CD14-positive monocyte (primary cell): ENCODE measurements around the gene HES2. TPM values are rescaled to one million over a fixed set of nuclear protein-coding genes. Genes with fewer than 3 reads are reported as not detected.
"Not testable (repeated sequence)": the region's sequence is repeated elsewhere in the genome, so short reads cannot be mapped to it uniquely, and the experiment has no call there.

Experiments
- DNase-seq, 3 donors: peaks; one replicate each; pipeline ENCODE4 v3.0.0-alpha.2; 2011 to 2022
- H2AFZ ChIP-seq: 2 replicates; pipeline ENCODE4 v1.6.0; 2012; ENCODE audit warnings: mild to moderate bottlenecking, low read depth, low read length, inconsistent platforms; ENCODE audit not compliant: insufficient read depth, poor library complexity, severe bottlenecking
- H3K27ac ChIP-seq, 2 donors: 1 replicate in 1 of 2; 2 replicates in 1 of 2; pipeline ENCODE4 v1.5.1; 2012 to 2013; ENCODE audit warnings: low read length in 2 of 2, control low read depth in 1 of 2, inconsistent platforms in 1 of 2, low read depth in 1 of 2, mild to moderate bottlenecking in 1 of 2
- H3K27me3 ChIP-seq, 2 donors: one replicate each; pipeline versions ENCODE4 v1.6.0 to v1.6.1; 2011 to 2013; ENCODE audit warnings: low read length in 2 of 2; ENCODE audit not compliant: control insufficient read depth in 2 of 2, insufficient read depth in 2 of 2
- H3K36me3 ChIP-seq, 2 donors: replicated peaks in 1 of 2; 1 replicate in 1 of 2; 2 replicates in 1 of 2; pipeline versions ENCODE4 v1.5.1 to v1.6.1; 2012 to 2013; ENCODE audit warnings: low read length in 2 of 2, control low read depth in 1 of 2, inconsistent platforms in 1 of 2, mild to moderate bottlenecking in 1 of 2; ENCODE audit not compliant: insufficient read depth in 2 of 2, control insufficient read depth in 1 of 2
- H3K4me1 ChIP-seq, 2 donors: 1 replicate in 1 of 2; 2 replicates in 1 of 2; pipeline versions ENCODE4 v1.5.1 to v1.6.1; 2012 to 2013; ENCODE audit warnings: low read length in 2 of 2, control low read depth in 1 of 2, inconsistent platforms in 1 of 2, mild to moderate bottlenecking in 1 of 2, moderate library complexity in 1 of 2; ENCODE audit not compliant: insufficient read depth in 2 of 2, control insufficient read depth in 1 of 2
- H3K4me2 ChIP-seq: replicated peaks from 2 replicates; pipeline ENCODE3; 2012; ENCODE audit warnings: low read length, moderate library complexity, mild to moderate bottlenecking; ENCODE audit not compliant: poor library complexity, severe bottlenecking; ENCODE audit errors: extremely low read depth
- H3K4me3 ChIP-seq, 3 experiments: fragments of 200-600 bp in 1 of 3; sonication (generic) in 1 of 3; replicated peaks in 1 of 3; 1 replicate in 2 of 3; 2 replicates in 1 of 3; pipeline ENCODE4 v1.5.1; 2011 to 2013; ENCODE audit warnings: low read length in 3 of 3, mild to moderate bottlenecking in 3 of 3, control low read depth in 2 of 3, low read depth in 2 of 3, inconsistent platforms in 1 of 3, moderate library complexity in 1 of 3
- H3K79me2 ChIP-seq: 2 replicates; pipeline ENCODE4 v1.6.0; 2012; ENCODE audit warnings: mild to moderate bottlenecking, control low read depth, inconsistent platforms, low read length, moderate library complexity; ENCODE audit not compliant: insufficient read depth
- H3K9ac ChIP-seq: 2 replicates; pipeline ENCODE4 v1.6.0; 2017; ENCODE audit warnings: low read length, mild to moderate bottlenecking; ENCODE audit not compliant: insufficient read depth, poor library complexity, severe bottlenecking
- H3K9me3 ChIP-seq, 2 donors: replicated peaks in 1 of 2; 1 replicate in 1 of 2; 2 replicates in 1 of 2; pipeline versions ENCODE4 v1.5.1 to v1.6.1; 2012 to 2013; ENCODE audit warnings: low read length in 2 of 2, control low read depth in 1 of 2; ENCODE audit not compliant: control insufficient read depth in 1 of 2, insufficient read depth in 1 of 2
- H4K20me1 ChIP-seq: 2 replicates; pipeline ENCODE4 v1.6.0; 2012; ENCODE audit warnings: mild to moderate bottlenecking, low read length, control low read depth, moderate library complexity; ENCODE audit not compliant: insufficient read depth
- H3K27ac Mint-ChIP-seq, 7 donors: one replicate each; pipeline ENCODE4 v1.8.0; 2020; ENCODE audit warnings: mild to moderate bottlenecking in 7 of 7, mixed read lengths in 7 of 7, moderate library complexity in 6 of 7, inconsistent platforms in 2 of 7
- H3K27me3 Mint-ChIP-seq, 3 donors: one replicate each; pipeline ENCODE4 v1.8.0; 2021 to 2022; ENCODE audit warnings: low read depth in 3 of 3, mild to moderate bottlenecking in 3 of 3, mixed read lengths in 3 of 3, moderate library complexity in 3 of 3, inconsistent platforms in 1 of 3
- H3K36me3 Mint-ChIP-seq, 2 donors: one replicate each; pipeline ENCODE4 v1.8.0; 2020; ENCODE audit warnings: mixed read lengths in 2 of 2, inconsistent platforms in 1 of 2, mild to moderate bottlenecking in 1 of 2
- H3K4me1 Mint-ChIP-seq: one replicate; pipeline ENCODE4 v1.8.0; 2020; ENCODE audit warnings: mild to moderate bottlenecking, mixed read lengths
- H3K4me3 Mint-ChIP-seq, 2 donors: one replicate each; pipeline ENCODE4 v1.8.0; 2020; ENCODE audit warnings: mild to moderate bottlenecking in 2 of 2, mixed read lengths in 2 of 2, moderate library complexity in 1 of 2
- H3K9me3 Mint-ChIP-seq, 7 donors: one replicate each; pipeline ENCODE4 v1.8.0; 2020 to 2022; ENCODE audit warnings: mixed read lengths in 7 of 7, mild to moderate bottlenecking in 6 of 7, moderate library complexity in 6 of 7, inconsistent platforms in 2 of 7
- WGBS: methylation state at CpG from one replicate; pipeline ENCODE4 v1.1.5; 2013; ENCODE audit warnings: missing lambda C conversion rate; ENCODE audit not compliant: insufficient coverage; 5-methylcytosine and 5-hydroxymethylcytosine counted together
- intact Hi-C, 2 donors: fragments of 100-400 bp; cut with micrococcal nuclease; formaldehyde crosslinking; loops; one replicate each; pipeline versions ENCODE4 v1.15.0 to v1.15.1; 2023
- polyA plus RNA-seq, 3 donors: library from polyadenylated mRNA; depleted of rRNA in 1 of 3; unstranded in 2 of 3; stranded (reverse) in 1 of 3; fragments of 300-500 nt in 2 of 3; fragments of >200 nt in 1 of 3; fragmentation: Illumina TruSeq in 2 of 3; gene quantifications; 1 replicate in 2 of 3; 2 replicates in 1 of 3; pipeline ENCODE4 v1.2.3, GENCODE V29; 2012 to 2021

Gene HES2
- polyA plus RNA-seq, 3 donors: not detected

- H4K20me1 ChIP-seq, H2AFZ ChIP-seq, intact Hi-C loops, H3K4me2 ChIP-seq, H3K36me3 Mint-ChIP-seq, H3K27ac ChIP-seq, H3K4me3 ChIP-seq, H3K79me2 ChIP-seq, H3K27ac Mint-ChIP-seq, DNase-seq, H3K36me3 ChIP-seq, H3K9me3 ChIP-seq, H3K9ac ChIP-seq, H3K4me1 ChIP-seq, H3K4me1 Mint-ChIP-seq, H3K9me3 Mint-ChIP-seq: not testable (repeated sequence)
- WGBS: 34% methylated on average over 13 of the region's 19 CpGs
- peak overlapping the region in 1 of 2 donors; percentile 30 for H3K4me3 Mint-ChIP-seq
- peaks cover 30 to 57% (median 32%) of the 10 kb centered on the region in 3 donors for H3K27me3 Mint-ChIP-seq
- H3K27me3 ChIP-seq: peaks cover 0 to 23% of the 10 kb centered on the region in 2 donors
Observed at GRCh38 chr1:6429660-6430411, 10.1 kb upstream of the HES2 start.

- H3K79me2 ChIP-seq, H3K9me3 Mint-ChIP-seq, H3K4me2 ChIP-seq, H4K20me1 ChIP-seq, H3K4me3 ChIP-seq, DNase-seq, H3K9ac ChIP-seq, H3K27ac Mint-ChIP-seq, intact Hi-C loops, H2AFZ ChIP-seq, H3K4me1 ChIP-seq, H3K36me3 Mint-ChIP-seq, H3K36me3 ChIP-seq, H3K9me3 ChIP-seq, H3K27ac ChIP-seq, H3K4me1 Mint-ChIP-seq, H3K4me3 Mint-ChIP-seq: not testable (repeated sequence)
- peaks cover 40 to 63% (median 41%) of the 10 kb centered on the region in 3 donors for H3K27me3 Mint-ChIP-seq
- 82% methylated on average over 2 of the region's 6 CpGs for WGBS
- peaks cover 3 to 33% of the 10 kb centered on the region in 2 donors for H3K27me3 ChIP-seq
Observed at GRCh38 chr1:6428453-6428852, 8.7 kb upstream of the HES2 start.
